HG02970 (cell line): ENCODE data around the gene KCNA2.

Source experiments
- ATAC-seq: cut with Tn5 transposase; IDR thresholded peaks from one replicate; pipeline ENCODE4 v1.9.1; 2021; ENCODE audit warnings: mild to moderate bottlenecking, moderate library complexity, moderate number of reproducible peaks; ENCODE audit not compliant: unreplicated experiment, low FRiP score

The KCNA2 gene

DNA sequence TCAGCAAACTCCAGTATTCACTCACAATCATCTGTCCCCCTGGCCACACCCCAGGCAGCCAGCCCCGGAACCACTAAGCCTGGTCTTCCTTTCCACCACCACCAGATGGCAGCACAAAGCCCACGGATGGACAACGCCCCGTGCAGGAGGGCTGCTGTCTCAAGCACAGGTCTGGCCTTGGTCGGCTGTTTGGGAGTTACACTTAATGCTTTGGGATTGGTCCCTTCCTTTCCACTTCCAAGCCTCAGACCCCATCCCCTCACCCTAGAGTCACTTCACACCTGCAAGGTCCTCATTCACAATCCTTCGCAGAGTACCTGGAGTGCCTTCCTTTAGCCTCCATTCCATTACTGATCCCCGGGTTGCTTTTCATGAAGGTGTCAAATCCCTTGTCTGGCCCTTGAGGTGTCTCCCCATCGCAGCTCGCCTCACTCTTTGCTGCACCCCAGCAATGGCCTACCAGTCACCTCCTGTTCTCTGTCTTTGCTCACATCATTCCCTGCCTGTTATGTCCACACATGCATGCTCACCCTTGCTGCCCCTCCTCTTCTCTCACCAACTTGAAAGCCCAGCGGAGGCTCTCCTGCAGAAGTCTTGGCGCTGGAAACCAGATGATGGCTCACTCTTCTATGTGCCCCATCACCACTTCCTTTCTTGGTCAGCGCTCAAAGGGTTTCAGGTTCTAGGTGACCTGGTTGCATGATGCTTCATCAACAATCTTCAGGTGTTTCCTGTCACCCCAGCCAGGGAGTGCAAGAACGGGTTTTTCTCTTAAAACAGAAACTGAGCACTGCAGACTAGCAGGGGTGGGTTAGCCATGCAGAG, 24.9 kb upstream of the KCNA2 start:
- ATAC-seq = peak; percentile 43

GRCh38 chr1:110628323-110629105, 22.4 kb upstream of the KCNA2 start:
- no peak for ATAC-seq

GRCh38 chr1:110627764-110628163, 21.6 kb upstream of the KCNA2 start:
- no peak for ATAC-seq

DNA sequence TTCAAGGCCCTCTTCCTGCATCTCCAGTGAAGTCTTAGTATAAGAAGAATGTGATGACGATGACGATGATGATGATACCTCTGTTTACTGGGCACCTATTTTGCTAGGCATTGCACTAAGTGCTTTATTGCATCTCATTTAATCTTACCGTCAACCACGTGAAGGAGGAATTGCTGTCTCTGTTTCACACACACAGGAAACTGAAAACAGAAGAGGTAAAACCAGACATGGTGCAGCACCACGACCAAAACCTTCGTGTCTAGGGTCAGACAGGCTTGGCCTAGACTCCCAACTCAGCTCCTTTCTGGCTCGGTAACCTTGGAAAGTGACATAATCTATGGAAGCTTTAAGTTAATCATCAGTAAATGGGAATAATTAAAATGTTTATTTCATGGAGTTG, 20.7 kb upstream of the KCNA2 start:
- ATAC-seq = no peak

DNA sequence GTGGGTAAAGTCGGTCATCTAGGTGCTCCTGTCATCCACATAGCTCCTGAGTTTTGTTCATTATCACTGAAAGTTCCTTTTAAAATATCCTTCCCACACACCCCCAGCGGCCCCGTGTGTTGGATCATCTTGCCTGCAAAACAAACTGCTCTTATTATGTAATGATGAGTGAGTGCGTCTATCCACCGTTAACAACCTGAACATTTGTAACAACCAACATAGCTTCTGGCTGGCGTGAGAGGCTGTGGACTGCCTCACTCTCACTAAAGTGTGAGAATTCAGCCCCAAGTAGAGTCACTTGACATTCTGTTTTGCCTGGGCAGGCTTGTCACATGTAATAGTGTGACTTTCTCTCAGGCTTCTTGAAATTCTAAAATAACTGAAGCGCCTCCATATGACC, 14.5 kb upstream of the KCNA2 start:
- no peak for ATAC-seq

- no peak for ATAC-seq
Measured at GRCh38 chr1:110620250-110620615, 14.1 kb upstream of the KCNA2 start.

GRCh38 chr1:110619412-110620249, 13.5 kb upstream of the KCNA2 start:
- peak; percentile 73 for ATAC-seq

GRCh38 chr1:110618668-110619067, 12.5 kb upstream of the KCNA2 start:
- ATAC-seq = no peak

DNA sequence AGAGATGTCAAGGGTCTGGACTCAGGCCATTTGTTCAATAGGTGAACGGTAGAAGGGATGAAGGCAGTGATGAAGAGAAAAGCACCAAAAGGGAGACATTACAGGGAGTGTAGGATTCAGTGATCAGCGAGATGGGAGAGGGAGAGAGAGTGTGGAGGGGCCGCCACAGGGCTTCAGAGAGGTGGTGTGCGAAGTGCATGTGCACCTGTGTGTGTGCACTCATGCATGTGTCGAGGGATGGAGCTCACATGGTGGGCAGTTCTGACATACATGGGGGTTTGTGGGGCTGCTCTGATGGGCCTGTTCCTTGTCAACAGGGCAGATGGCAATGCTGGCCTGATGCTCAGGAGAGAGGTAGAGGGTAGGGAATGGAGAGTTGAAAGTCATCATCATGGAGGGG, 11.4 kb upstream of the KCNA2 start:
- ATAC-seq = no peak

GRCh38 chr1:110617116-110617515, 11.0 kb upstream of the KCNA2 start:
- ATAC-seq = no peak

DNA sequence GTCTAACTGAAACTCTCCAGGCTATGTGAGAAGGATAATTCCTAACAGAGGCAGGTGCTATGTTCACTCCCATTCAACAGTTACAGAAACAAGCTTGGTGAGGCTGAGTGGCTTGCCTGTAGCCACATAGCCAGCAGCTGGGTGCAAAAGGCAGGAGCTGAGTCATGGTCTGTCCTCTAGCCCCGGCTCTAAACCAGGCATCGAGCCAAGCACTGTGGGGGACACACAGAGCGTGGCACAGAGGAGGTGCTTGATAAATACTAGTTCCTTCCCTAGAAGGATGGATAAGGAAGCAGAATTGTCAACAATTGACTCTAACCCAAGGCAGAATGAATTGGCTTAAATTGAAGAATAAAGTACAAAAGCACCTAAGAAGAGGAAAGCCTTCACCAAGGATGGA, 10.4 kb upstream of the KCNA2 start:
- ATAC-seq = no peak

GRCh38 chr1:110615548-110616130, 9.5 kb upstream of the KCNA2 start:
- no peak for ATAC-seq

DNA sequence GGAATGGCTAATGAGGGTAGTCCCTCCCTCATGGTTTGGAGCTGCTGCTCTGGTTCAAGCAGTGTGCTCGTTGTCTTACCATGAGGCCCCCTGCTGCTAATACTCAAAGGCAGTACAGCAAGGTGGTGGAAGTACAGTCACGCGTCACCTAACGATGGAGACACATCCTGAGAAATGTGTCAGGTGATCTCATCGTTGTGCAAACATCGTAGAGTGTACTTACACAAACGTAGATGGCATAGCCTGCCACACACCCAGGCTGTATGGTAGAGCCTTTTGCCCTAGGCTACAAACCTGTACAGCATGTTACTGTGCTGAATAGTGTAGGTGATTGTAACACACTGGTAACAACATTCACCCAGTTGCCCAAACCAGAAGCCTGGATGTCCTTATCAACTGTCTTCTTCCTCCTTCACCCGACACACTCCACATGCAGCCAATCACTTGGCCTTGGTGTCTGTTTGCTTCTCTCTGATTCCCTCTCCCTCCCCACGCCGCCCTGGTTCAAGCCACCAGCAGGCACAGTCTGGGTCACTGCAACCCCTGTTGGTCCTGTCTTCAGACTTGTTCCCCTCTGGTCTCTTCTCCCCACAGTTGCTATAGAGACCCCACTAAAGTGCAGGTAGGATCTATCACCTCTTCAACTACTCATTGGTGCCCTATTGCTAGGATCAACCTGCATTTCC, 6.0 kb upstream of the KCNA2 start:
- no peak for ATAC-seq

DNA sequence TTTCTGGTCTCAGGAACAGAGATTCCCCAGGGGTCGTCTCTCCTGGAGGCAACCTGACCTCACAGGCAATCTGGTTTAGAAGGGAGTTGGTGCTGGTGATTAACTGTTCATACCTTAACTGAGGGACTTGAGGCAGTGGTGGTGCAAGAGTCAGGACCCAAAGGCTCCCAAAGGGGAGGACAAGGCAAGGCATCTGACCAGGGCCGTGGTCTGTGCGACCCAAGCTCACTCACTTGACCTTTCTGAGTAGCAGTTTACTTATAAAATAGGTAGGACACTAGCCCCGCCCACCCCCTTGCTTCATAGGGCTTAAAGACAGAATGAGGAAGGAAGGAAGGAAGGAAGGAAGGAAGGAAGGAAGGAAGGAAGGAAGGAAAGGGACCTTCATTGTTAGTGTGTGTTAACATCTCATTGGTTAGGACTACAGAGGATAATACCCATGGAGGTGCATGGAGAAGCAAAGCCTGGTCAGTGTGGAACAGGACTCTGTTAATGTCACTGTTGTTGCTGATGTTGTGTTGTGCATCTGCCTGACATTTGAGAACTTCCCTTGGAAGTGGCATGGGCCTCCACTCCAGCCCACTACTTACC, 4.6 kb upstream of the KCNA2 start:
- ATAC-seq = no peak

DNA sequence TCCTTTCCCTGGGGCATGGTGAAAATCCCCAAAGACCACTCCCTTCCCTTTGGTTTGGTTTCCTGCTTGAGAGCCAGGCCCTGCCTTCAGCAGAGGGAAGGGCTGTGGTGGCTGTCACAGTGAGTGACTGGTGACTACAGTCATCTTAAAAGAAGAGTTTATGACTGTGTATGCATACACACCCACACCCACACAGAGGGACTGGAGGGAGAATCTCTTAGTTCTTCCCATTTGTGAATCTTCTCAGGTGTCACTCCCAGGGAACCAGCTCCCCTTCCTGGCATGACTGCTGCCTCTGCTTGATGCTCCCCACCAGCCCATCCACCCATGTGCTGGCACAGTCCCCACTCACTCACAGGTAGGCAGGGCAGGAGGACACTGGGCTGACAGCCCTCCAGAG, 3.9 kb upstream of the KCNA2 start:
- ATAC-seq = no peak

- no peak for ATAC-seq
Measured at GRCh38 chr1:110608247-110608646, 2.1 kb upstream of the KCNA2 start.

GRCh38 chr1:110607536-110608230, 1.5 kb upstream of the KCNA2 start:
- no peak for ATAC-seq

DNA sequence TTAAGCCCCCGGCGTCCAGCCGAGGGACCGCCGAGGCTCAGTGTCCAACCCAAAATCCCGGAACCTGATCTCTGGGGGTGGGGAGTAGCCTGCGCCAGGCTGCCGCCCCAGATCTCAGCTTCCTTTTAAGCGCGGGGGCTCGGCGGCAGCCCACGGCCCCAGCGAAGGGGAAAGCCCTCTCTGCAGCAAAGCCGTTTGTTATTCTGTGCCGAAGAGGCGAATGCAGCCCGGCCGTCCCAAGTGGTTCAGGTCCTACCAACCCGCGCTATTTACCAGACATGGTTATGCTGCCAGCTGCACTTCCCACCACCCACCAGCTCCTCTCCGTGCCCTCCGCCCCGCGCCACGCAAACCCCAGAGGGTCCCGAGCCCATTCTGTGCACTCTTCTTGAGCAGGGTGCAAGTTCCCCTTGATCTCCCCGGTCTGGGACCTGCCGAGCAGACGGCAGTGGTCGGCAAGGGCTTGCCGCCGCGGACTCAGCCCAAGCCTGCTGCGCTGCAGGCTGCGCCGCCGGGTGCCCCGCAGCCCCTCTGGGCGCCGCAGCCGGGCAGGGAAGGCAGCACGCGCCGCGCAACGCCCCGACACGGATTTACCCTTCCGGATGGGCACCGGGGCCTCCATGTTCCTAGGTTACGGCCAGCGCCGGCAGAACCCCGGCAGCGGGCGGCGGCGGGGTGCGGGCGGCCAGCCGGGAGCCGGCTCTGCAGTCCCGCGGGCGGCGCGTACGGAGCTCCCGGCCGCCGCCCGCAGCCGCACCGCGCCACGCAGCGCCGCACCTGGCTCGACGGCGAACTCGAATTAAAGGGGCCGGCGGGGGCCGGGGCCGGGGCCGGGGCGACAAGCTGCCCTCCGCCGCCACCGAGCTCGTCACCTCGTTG, 738 bp upstream of the KCNA2 start:
- ATAC-seq = no peak
